CD4-positive, alpha-beta memory T cell (primary cell): ENCODE results near the gene ERCC6L2. TPM values are rescaled to one million over a fixed set of nuclear protein-coding genes. Genes with fewer than 3 reads are reported as not detected.

ENCODE experiments used
- CTCF ChIA-PET: fragments of 350-600 bp; sonication (Branson Sonifier 250); formaldehyde crosslinking; loops from one replicate; lab custom pipeline; 2021; ENCODE audit warnings: inconsistent platforms; ENCODE audit not compliant: partially characterized antibody; lab: Charles Lee
- POLR2A ChIA-PET: fragments of 350-600 bp; sonication (Branson Sonifier 250); formaldehyde crosslinking; loops from one replicate; lab custom pipeline; 2021; ENCODE audit not compliant: partially characterized antibody; lab: Charles Lee
- DNase-seq, 5 donors: peaks; one replicate each; pipeline versions ENCODE4 v3.0.0 to v3.0.0-alpha.2; 2020 to 2022; ENCODE audit warnings: mixed read lengths in 1 of 5
- H3K27ac ChIP-seq: one replicate; pipeline ENCODE4 v1.7.0; 2013; ENCODE audit warnings: low read depth, low read length
- H3K27me3 ChIP-seq: 2 replicates; pipeline ENCODE4 v1.7.0; 2013; ENCODE audit warnings: mild to moderate bottlenecking, low read length, moderate library complexity; ENCODE audit not compliant: insufficient read depth
- H3K36me3 ChIP-seq: 2 replicates; pipeline ENCODE4 v1.7.0; 2013; ENCODE audit warnings: mild to moderate bottlenecking, low read length, moderate library complexity; ENCODE audit not compliant: insufficient read depth
- H3K4me1 ChIP-seq: 2 replicates; pipeline ENCODE4 v1.7.0; 2013; ENCODE audit warnings: mild to moderate bottlenecking, low read length, moderate library complexity; ENCODE audit not compliant: insufficient read depth
- H3K4me3 ChIP-seq, 2 donors: one replicate each; pipeline ENCODE4 v1.7.0; 2013; ENCODE audit warnings: low read length in 2 of 2, mild to moderate bottlenecking in 1 of 2
- H3K9me3 ChIP-seq, 2 donors: one replicate each; pipeline ENCODE4 v1.7.0; 2013; ENCODE audit warnings: low read length in 2 of 2, control low read depth in 1 of 2; ENCODE audit not compliant: control insufficient read depth in 1 of 2
- H3K27ac Mint-ChIP-seq, 7 donors: one replicate each; pipeline ENCODE4 v1.8.0; 2020 to 2021; ENCODE audit warnings: mixed read lengths in 7 of 7, mild to moderate bottlenecking in 6 of 7, inconsistent platforms in 3 of 7, moderate library complexity in 3 of 7
- H3K27me3 Mint-ChIP-seq, 2 donors: one replicate each; pipeline ENCODE4 v1.8.0; 2020 to 2021; ENCODE audit warnings: mixed read lengths in 2 of 2
- H3K36me3 Mint-ChIP-seq, 2 donors: one replicate each; pipeline ENCODE4 v1.8.0; 2020 to 2021; ENCODE audit warnings: mixed read lengths in 2 of 2, inconsistent platforms in 1 of 2, mild to moderate bottlenecking in 1 of 2
- H3K4me1 Mint-ChIP-seq, 4 donors: one replicate each; pipeline ENCODE4 v1.8.0; 2020 to 2021; ENCODE audit warnings: mixed read lengths in 4 of 4, mild to moderate bottlenecking in 1 of 4
- H3K4me3 Mint-ChIP-seq, 8 donors: one replicate each; pipeline ENCODE4 v1.8.0; 2020 to 2021; ENCODE audit warnings: mixed read lengths in 8 of 8, mild to moderate bottlenecking in 7 of 8, moderate library complexity in 6 of 8, inconsistent platforms in 3 of 8
- H3K9me3 Mint-ChIP-seq, 8 donors: one replicate each; pipeline ENCODE4 v1.8.0; 2020 to 2021; ENCODE audit warnings: mixed read lengths in 8 of 8, mild to moderate bottlenecking in 5 of 8, inconsistent platforms in 3 of 8, moderate library complexity in 1 of 8
- intact Hi-C: fragments of 100-400 bp; cut with micrococcal nuclease; formaldehyde crosslinking; loops from one replicate; pipeline ENCODE4 v1.15.1; 2023
- polyA plus RNA-seq, 2 donors: library from polyadenylated mRNA; unstranded; fragments of 300-500 nt; fragmentation: Illumina TruSeq; gene quantifications; one replicate each; pipeline ENCODE4 v1.2.3, GENCODE V29; 2021
- total RNA-seq, 2 experiments: library from RNA; stranded (reverse); gene quantifications; one replicate each; pipeline ENCODE4 v1.2.3, GENCODE V29; 2021

The ERCC6L2 gene
- total and polyA plus RNA-seq, 4 experiments from 2014 or later: 20.2 to 57.2 (median 52.7) TPM

GRCh38 chr9:95835393-95835792, 40.1 kb upstream of the ERCC6L2 start:
- Mint-ChIP-seq H3K36me3 (peaks cover 0 to 4% of the 10 kb centered on the region in 2 donors), H3K4me3 (no peak overlapping the region), H3K9me3 (no peaks in the 10 kb centered on the region), H3K4me1 (peaks cover 0 to 9% (median 2%) of the 10 kb centered on the region in 4 donors), H3K27ac (no peak overlapping the region), H3K27me3 (no peaks in the 10 kb centered on the region)
- Histone ChIP-seq H3K4me1 (no peaks in the 10 kb centered on the region), H3K4me3 (no peak overlapping the region), H3K27ac (no peak overlapping the region), H3K36me3 (no peaks in the 10 kb centered on the region), H3K27me3 (no peaks in the 10 kb centered on the region), H3K9me3 (no peaks in the 10 kb centered on the region)
- intact Hi-C loops: no loop called here
- POLR2A ChIA-PET: no interaction called here
- no peak for DNase-seq
- CTCF ChIA-PET: no interaction called here

GRCh38 chr9:95836072-95836471, 39.4 kb upstream of the ERCC6L2 start:
- Histone ChIP-seq H3K27ac (no peak overlapping the region), H3K9me3 (no peaks in the 10 kb centered on the region), H3K27me3 (no peaks in the 10 kb centered on the region), H3K4me3 (no peak overlapping the region), H3K36me3 (no peaks in the 10 kb centered on the region), H3K4me1 (no peaks in the 10 kb centered on the region)
- Mint-ChIP-seq H3K9me3 (no peaks in the 10 kb centered on the region), H3K36me3 (peaks cover 0 to 4% of the 10 kb centered on the region in 2 donors), H3K27me3 (no peaks in the 10 kb centered on the region), H3K4me1 (peaks cover 0 to 9% (median 2%) of the 10 kb centered on the region in 4 donors), H3K27ac (no peak overlapping the region), H3K4me3 (no peak overlapping the region)
- DNase-seq: no peak
- POLR2A ChIA-PET: no interaction called here
- intact Hi-C loops: no loop called here
- CTCF ChIA-PET: no interaction called here

- no peak overlapping the region for H3K4me3 Mint-ChIP-seq
- peaks cover 0 to 9% (median 2%) of the 10 kb centered on the region in 4 donors for H3K4me1 Mint-ChIP-seq
- H3K36me3 ChIP-seq: no peaks in the 10 kb centered on the region
- H3K9me3 ChIP-seq: no peaks in the 10 kb centered on the region
- no peak overlapping the region for H3K27ac Mint-ChIP-seq
- H3K27ac ChIP-seq: no peak overlapping the region
- H3K9me3 Mint-ChIP-seq: no peaks in the 10 kb centered on the region
- intact Hi-C loops: no loop called here
- H3K4me1 ChIP-seq: no peaks in the 10 kb centered on the region
- POLR2A ChIA-PET: interaction anchor here (0.7 kb wide), 1 partner anchor 15 kb away, joined by 3 read pairs; no protein-coding TSS in a partner anchor
- CTCF ChIA-PET: no interaction called here
- no peak for DNase-seq
- no peaks in the 10 kb centered on the region for H3K27me3 ChIP-seq
- H3K4me3 ChIP-seq: no peak overlapping the region
- no peaks in the 10 kb centered on the region for H3K27me3 Mint-ChIP-seq
- H3K36me3 Mint-ChIP-seq: peaks cover 0 to 11% of the 10 kb centered on the region in 2 donors
These were observed 36.5 kb upstream of the ERCC6L2 start for GRCh38 chr9:95839012-95839411.

GRCh38 chr9:95840074-95840473, 35.4 kb upstream of the ERCC6L2 start:
- no peaks in the 10 kb centered on the region for H3K36me3 ChIP-seq
- Mint-ChIP-seq H3K4me3 (no peak overlapping the region), H3K27me3 (no peaks in the 10 kb centered on the region), H3K9me3 (no peaks in the 10 kb centered on the region), H3K4me1 (peaks cover 0 to under 1% (median 0%) of the 10 kb centered on the region in 4 donors), H3K36me3 (peaks cover 0 to 14% of the 10 kb centered on the region in 2 donors), H3K27ac (no peak overlapping the region)
- H3K27ac ChIP-seq: no peak overlapping the region
- H3K9me3 ChIP-seq: no peaks in the 10 kb centered on the region
- ChIA-PET CTCF (no interaction called here), POLR2A (no interaction called here)
- DNase-seq: no peak
- intact Hi-C loops: no loop called here
- no peak overlapping the region for H3K4me3 ChIP-seq
- H3K4me1 ChIP-seq: no peaks in the 10 kb centered on the region
- no peaks in the 10 kb centered on the region for H3K27me3 ChIP-seq

GRCh38 chr9:95841377-95841776, 34.1 kb upstream of the ERCC6L2 start:
- no peaks in the 10 kb centered on the region for H3K27me3 Mint-ChIP-seq
- ChIA-PET CTCF (no interaction called here), POLR2A (no interaction called here)
- H3K27me3 ChIP-seq: no peaks in the 10 kb centered on the region
- no peak overlapping the region for H3K4me3 ChIP-seq
- no peaks in the 10 kb centered on the region for H3K9me3 Mint-ChIP-seq
- H3K27ac Mint-ChIP-seq: no peak overlapping the region
- H3K9me3 ChIP-seq: no peaks in the 10 kb centered on the region
- no peaks in the 10 kb centered on the region for H3K4me1 ChIP-seq
- no peak overlapping the region for H3K4me3 Mint-ChIP-seq
- intact Hi-C loops: no loop called here
- no peak for DNase-seq
- no peak overlapping the region for H3K27ac ChIP-seq
- H3K36me3 ChIP-seq: no peaks in the 10 kb centered on the region
- H3K36me3 Mint-ChIP-seq: peaks cover under 1 to 19% of the 10 kb centered on the region in 2 donors
- no peaks in the 10 kb centered on the region for H3K4me1 Mint-ChIP-seq

- POLR2A ChIA-PET: no interaction called here
- Mint-ChIP-seq H3K4me1 (no peaks in the 10 kb centered on the region), H3K27me3 (no peaks in the 10 kb centered on the region), H3K9me3 (no peaks in the 10 kb centered on the region), H3K27ac (no peak overlapping the region), H3K4me3 (no peak overlapping the region), H3K36me3 (peaks cover 6 to 37% of the 10 kb centered on the region in 2 donors)
- CTCF ChIA-PET: no interaction called here
- no peaks in the 10 kb centered on the region for H3K36me3 ChIP-seq
- no peaks in the 10 kb centered on the region for H3K4me1 ChIP-seq
- H3K27me3 ChIP-seq: no peaks in the 10 kb centered on the region
- intact Hi-C loops: no loop called here
- no peak overlapping the region for H3K4me3 ChIP-seq
- no peak overlapping the region for H3K27ac ChIP-seq
- no peak for DNase-seq
- H3K9me3 ChIP-seq: no peaks in the 10 kb centered on the region
These were observed 29.7 kb upstream of the ERCC6L2 start for GRCh38 chr9:95845751-95846150.

GRCh38 chr9:95848764-95849163, 26.7 kb upstream of the ERCC6L2 start:
- Histone ChIP-seq H3K4me1 (peaks cover 10% of the 10 kb centered on the region), H3K27ac (no peak overlapping the region), H3K9me3 (no peaks in the 10 kb centered on the region), H3K4me3 (no peak overlapping the region), H3K36me3 (no peaks in the 10 kb centered on the region), H3K27me3 (no peaks in the 10 kb centered on the region)
- Mint-ChIP-seq H3K4me3 (no peak overlapping the region), H3K27ac (no peak overlapping the region), H3K36me3 (peaks cover 6 to 29% of the 10 kb centered on the region in 2 donors), H3K9me3 (no peaks in the 10 kb centered on the region), H3K27me3 (no peaks in the 10 kb centered on the region), H3K4me1 (peaks cover 4 to 18% (median 6%) of the 10 kb centered on the region in 4 donors)
- ChIA-PET CTCF (no interaction called here), POLR2A (no interaction called here)
- no peak for DNase-seq
- intact Hi-C loops: no loop called here
